ENCODE measurements around the gene KCNJ18. TPM values are rescaled to one million over a fixed set of nuclear protein-coding genes. Genes with fewer than 3 reads are reported as not detected.
"Not testable (repeated sequence)": the region's sequence is repeated elsewhere in the genome, so short reads cannot be mapped to it uniquely, and the experiment has no call there.

The KCNJ18 gene
- total RNA-seq, 4 donors from 2014 or later, result not detected

GRCh38 chr17:21740836-21741235 is 48.5 kb downstream of the KCNJ18 start:
- DNase-seq (ENCODE audit: low spot score); ATAC-seq (ENCODE audit: low FRiP score): not testable (repeated sequence)

- not testable (repeated sequence) for ATAC-seq (ENCODE audit: low FRiP score); DNase-seq (ENCODE audit: low spot score)
Observed at GRCh38 chr17:21741520-21741919, 49.2 kb downstream of the KCNJ18 start.

- ATAC-seq (ENCODE audit: low FRiP score) (no peak), DNase-seq (ENCODE audit: low spot score) (no peak)
- no peak for TF ChIP-seq CTCF (IDR thresholded peaks at IDR 0.05)
Observed at GRCh38 chr17:21742326-21742725, 50.0 kb downstream of the KCNJ18 start.

- not testable (repeated sequence) for DNase-seq (ENCODE audit: low spot score); ATAC-seq (ENCODE audit: low FRiP score)
Observed at GRCh38 chr17:21744151-21744550, 51.8 kb downstream of the KCNJ18 start.

- DNase-seq (ENCODE audit: low spot score); ATAC-seq (ENCODE audit: low FRiP score): not testable (repeated sequence)
Observed at GRCh38 chr17:21744621-21745020, 52.3 kb downstream of the KCNJ18 start.

- not testable (repeated sequence) for ATAC-seq (ENCODE audit: low FRiP score); DNase-seq (ENCODE audit: low spot score)
Observed at GRCh38 chr17:21745385-21746054, 53.2 kb downstream of the KCNJ18 start.

- not testable (repeated sequence) for ATAC-seq (ENCODE audit: low FRiP score); DNase-seq (ENCODE audit: low spot score)
Observed at GRCh38 chr17:21746415-21746814, 54.1 kb downstream of the KCNJ18 start.

- ATAC-seq (ENCODE audit: low FRiP score); DNase-seq (ENCODE audit: low spot score): not testable (repeated sequence)
Observed at GRCh38 chr17:21747195-21747915, 55.0 kb downstream of the KCNJ18 start.

- DNase-seq (ENCODE audit: low spot score); ATAC-seq (ENCODE audit: low FRiP score): not testable (repeated sequence)
Observed at GRCh38 chr17:21748686-21749085, 56.4 kb downstream of the KCNJ18 start.

GRCh38 chr17:21749696-21750531 is 57.6 kb downstream of the KCNJ18 start:
- not testable (repeated sequence) for DNase-seq (ENCODE audit: low spot score); ATAC-seq (ENCODE audit: low FRiP score)

GRCh38 chr17:21751111-21751510 is 58.8 kb downstream of the KCNJ18 start:
- DNase-seq (ENCODE audit: low spot score); ATAC-seq (ENCODE audit: low FRiP score): not testable (repeated sequence)

Measured in omental fat pad (tissue), 4 donors.